HG03095 (cell line): ENCODE results near the gene HINFP.
"Not testable (repeated sequence)": the region's sequence is repeated elsewhere in the genome, so short reads cannot be mapped to it uniquely, and the experiment has no call there.

Experiments used
- ATAC-seq: cut with Tn5 transposase; IDR thresholded peaks from one replicate; pipeline ENCODE4 v1.9.1; 2021; ENCODE audit warnings: moderate library complexity; ENCODE audit not compliant: unreplicated experiment

The HINFP gene

GRCh38 chr11:119117004-119117706 lies 4.2 kb upstream of the HINFP start:
- ATAC-seq = no peak

- no peak for ATAC-seq
Measured at GRCh38 chr11:119118227-119118626, 3.2 kb upstream of the HINFP start.

GRCh38 chr11:119118946-119119345 lies 2.4 kb upstream of the HINFP start:
- no peak for ATAC-seq

- ATAC-seq = no peak
Measured at GRCh38 chr11:119120639-119121007, 757 bp upstream of the HINFP start.

- ATAC-seq = peak; percentile 19
Measured at GRCh38 chr11:119121811-119122124, 388 bp downstream of the HINFP start.

GRCh38 chr11:119125821-119126220 lies 4.4 kb downstream of the HINFP start:
- no peak for ATAC-seq

GRCh38 chr11:119126675-119127268 lies 5.4 kb downstream of the HINFP start:
- no peak for ATAC-seq

- ATAC-seq = no peak
Measured at GRCh38 chr11:119130662-119131061, 9.3 kb downstream of the HINFP start.

GRCh38 chr11:119134389-119134978 lies 13.1 kb downstream of the HINFP start:
- ATAC-seq = no peak

- not testable (repeated sequence) for ATAC-seq
Measured at GRCh38 chr11:119139276-119139675, 17.9 kb downstream of the HINFP start.

GRCh38 chr11:119144825-119145486 lies 23.6 kb downstream of the HINFP start:
- no peak for ATAC-seq

GRCh38 chr11:119145551-119145950 lies 24.2 kb downstream of the HINFP start:
- ATAC-seq = no peak

- no peak for ATAC-seq
Measured at GRCh38 chr11:119147604-119148333, 26.4 kb downstream of the HINFP start.

GRCh38 chr11:119148720-119149017 lies 27.3 kb downstream of the HINFP start:
- no peak for ATAC-seq

GRCh38 chr11:119149018-119149785 lies 27.8 kb downstream of the HINFP start, which contains the start of gene ABCG4:
TSS of gene ABCG4 (plus strand) at chr11:119149052. CDS start at chr11:119149966, 914 bp downstream.
- no peak for ATAC-seq

GRCh38 chr11:119149786-119150275 lies 28.5 kb downstream of the HINFP start:
- no peak for ATAC-seq

GRCh38 chr11:119152043-119152442 lies 30.7 kb downstream of the HINFP start:
- ATAC-seq = no peak

- ATAC-seq = no peak
Measured at GRCh38 chr11:119152604-119153003, 31.2 kb downstream of the HINFP start.

- no peak for ATAC-seq
Measured at GRCh38 chr11:119153049-119153818, 31.9 kb downstream of the HINFP start.

GRCh38 chr11:119154178-119154577 lies 32.8 kb downstream of the HINFP start:
- no peak for ATAC-seq
